ENCODE data around the gene RUNX2.

The RUNX2 gene

GRCh38 chr6:45613656-45614055 is 285.5 kb downstream of the RUNX2 start:
- DNase-seq (ENCODE audit: low read depth in 2 of 2, low spot score in 1 of 2): no peak

- no peak for DNase-seq (ENCODE audit: low read depth in 2 of 2, low spot score in 1 of 2)
These were observed 286.6 kb downstream of the RUNX2 start for GRCh38 chr6:45614488-45615285.

- no peak for DNase-seq (ENCODE audit: low read depth in 2 of 2, low spot score in 1 of 2)
These were observed 288.1 kb downstream of the RUNX2 start for GRCh38 chr6:45616209-45616608.

GRCh38 chr6:45617441-45617840 is 289.3 kb downstream of the RUNX2 start:
- no peak for DNase-seq (ENCODE audit: low read depth in 2 of 2, low spot score in 1 of 2)

DNA sequence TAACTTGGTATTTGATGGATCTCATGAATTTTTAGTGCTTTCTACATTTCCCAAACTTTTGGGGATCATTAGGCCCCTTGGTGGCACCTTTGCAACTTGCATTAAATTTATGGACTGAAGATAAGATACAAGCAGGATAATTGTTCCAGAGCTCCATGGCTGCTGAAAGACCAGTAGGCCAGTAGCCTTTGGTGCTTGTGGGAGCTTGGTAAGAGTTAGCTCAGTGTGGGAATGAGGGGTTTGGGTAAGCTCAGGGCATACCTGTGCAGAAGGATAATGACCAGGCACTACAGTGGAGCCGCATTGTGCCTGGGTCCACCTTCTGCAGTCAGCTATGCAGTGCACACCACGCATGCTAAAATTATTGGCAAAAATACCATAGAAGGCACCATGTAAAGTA is 290.1 kb downstream of the RUNX2 start:
- DNase-seq (ENCODE audit: low read depth in 2 of 2, low spot score in 1 of 2): no peak

- DNase-seq (ENCODE audit: low read depth in 2 of 2, low spot score in 1 of 2): no peak
These were observed 291.2 kb downstream of the RUNX2 start for GRCh38 chr6:45619211-45619760.

- no peak for DNase-seq (ENCODE audit: low read depth in 2 of 2, low spot score in 1 of 2)
These were observed 291.9 kb downstream of the RUNX2 start for GRCh38 chr6:45619994-45620471.

- DNase-seq (ENCODE audit: low read depth in 2 of 2, low spot score in 1 of 2): no peak
These were observed 296.1 kb downstream of the RUNX2 start for GRCh38 chr6:45624228-45624627.

- no peak for DNase-seq (ENCODE audit: low read depth in 2 of 2, low spot score in 1 of 2)
These were observed 297.1 kb downstream of the RUNX2 start for GRCh38 chr6:45625191-45625664.

GRCh38 chr6:45626087-45626891 is 298.2 kb downstream of the RUNX2 start:
- DNase-seq (ENCODE audit: low read depth in 2 of 2, low spot score in 1 of 2): no peak

DNA sequence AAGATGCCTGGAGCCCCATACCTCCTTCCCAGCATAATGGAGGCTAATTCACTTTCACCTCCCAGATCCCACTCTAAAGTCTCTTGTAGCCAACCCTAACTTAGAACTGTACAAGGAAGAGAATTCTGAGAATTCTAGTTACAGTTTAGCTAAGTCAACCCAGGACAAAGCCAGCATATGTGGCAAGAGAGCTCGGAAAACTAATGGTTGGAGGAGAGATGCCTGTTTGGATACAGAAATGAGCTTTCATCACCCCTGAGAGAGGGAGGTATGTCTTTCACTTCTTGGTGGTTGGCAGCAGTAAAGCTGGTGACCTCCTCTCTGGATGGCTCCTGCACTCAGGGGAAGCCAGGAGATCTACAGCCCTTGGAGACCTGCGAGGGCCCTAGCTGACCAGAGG is 302.2 kb downstream of the RUNX2 start:
- DNase-seq (ENCODE audit: low read depth in 2 of 2, low spot score in 1 of 2): no peak

DNA sequence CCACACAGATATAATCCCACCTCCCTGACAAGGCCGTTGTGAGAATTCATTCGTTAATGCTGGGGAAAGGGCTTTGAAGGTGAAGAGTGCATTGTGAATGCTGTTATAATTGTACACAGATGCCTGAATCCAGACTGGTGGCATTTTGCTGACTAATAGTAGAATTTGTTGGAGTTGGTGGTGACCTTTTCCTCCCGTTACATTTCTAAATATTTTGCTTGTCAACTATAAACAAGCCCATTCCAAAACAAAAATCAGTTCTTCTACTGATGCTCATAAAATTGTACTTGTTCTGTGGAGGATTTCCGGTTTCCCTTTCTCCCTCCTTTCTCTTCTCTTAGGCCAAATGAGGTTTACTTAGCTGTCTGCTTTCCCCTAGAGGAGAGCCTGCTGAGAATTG is 302.7 kb downstream of the RUNX2 start:
- no peak for DNase-seq (ENCODE audit: low read depth in 2 of 2, low spot score in 1 of 2)

DNA sequence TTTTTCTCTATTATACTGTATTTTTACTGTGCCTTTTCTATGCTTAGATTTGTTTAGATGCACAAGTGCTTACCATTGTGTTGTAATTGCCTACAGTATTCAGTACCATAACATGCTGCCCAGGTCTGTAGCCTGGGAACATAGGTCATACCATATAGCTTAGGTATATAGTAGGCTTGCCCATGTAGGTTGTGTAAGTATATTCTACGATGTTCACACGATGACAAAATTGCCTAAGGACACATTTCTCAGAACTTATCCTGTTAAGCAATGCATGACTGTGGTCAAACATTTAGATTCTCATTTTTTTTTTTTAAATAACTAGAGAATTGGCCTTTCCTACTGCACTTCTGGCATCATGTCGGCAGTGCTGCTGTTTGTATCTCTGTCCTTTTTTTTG is 303.3 kb downstream of the RUNX2 start:
- no peak for DNase-seq (ENCODE audit: low read depth in 2 of 2, low spot score in 1 of 2)

DNA sequence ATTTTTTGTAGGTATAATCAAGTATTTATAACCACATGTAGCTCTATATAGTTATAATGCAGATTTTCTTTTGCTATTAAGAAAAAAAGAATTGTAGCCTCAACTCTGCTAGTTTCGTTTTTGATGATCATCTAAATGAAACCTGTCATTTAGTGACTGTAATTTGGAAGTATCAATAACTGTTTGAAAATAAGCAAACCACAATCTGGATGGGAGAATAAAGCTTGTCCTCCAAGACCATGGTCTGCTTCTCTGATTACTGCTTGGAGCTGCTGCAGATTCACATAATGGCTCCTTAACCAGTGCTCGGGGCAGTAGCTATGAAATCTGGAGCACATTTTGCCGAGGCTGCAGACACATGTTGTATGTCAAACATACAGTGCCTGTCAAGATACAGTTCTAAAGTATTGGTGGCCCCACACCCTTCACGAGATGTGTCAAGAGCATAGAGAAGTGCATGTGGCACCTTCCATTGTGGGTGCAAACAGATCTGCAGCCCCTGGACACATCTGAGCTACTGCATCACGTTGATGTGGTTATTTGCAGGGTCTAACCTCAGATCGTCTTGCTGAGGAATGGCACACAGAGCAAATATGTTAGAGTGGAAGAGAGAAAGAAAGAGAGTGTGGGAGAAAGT is 305.3 kb downstream of the RUNX2 start:
- no peak for DNase-seq (ENCODE audit: low read depth in 2 of 2, low spot score in 1 of 2)

- no peak for DNase-seq (ENCODE audit: low read depth in 2 of 2, low spot score in 1 of 2)
These were observed 306.1 kb downstream of the RUNX2 start for GRCh38 chr6:45634231-45634630.

DNA sequence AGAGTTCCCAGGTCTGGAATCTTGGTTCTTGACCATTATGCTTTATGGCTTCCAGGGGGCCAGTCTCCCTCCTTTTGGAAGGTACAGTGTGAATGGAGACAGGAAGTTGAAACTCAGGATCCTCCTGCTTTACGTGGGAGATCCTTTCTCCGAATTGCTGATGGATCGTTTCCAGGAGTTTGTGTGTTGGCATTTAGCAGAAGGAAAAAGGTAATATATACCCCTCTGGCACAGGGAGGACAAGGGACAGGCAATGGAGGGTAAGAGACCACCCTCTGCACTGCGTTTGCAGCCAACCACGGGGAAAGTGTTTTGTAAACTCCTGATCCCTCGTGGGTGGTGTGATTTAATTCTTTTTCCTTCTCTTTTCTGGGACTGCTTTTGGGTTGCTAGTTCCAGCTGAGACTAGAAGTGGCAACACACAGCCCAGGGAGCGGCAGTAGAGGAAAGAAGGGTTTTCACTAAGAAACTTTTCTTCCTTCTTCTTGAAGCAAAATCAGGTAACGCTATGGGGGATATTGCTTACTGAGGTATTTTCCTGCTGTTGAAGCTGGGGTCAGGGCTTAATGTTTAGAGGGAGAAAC is 307.2 kb downstream of the RUNX2 start:
- DNase-seq (ENCODE audit: low read depth in 2 of 2, low spot score in 1 of 2): no peak

GRCh38 chr6:45637056-45637455 is 308.9 kb downstream of the RUNX2 start:
- DNase-seq (ENCODE audit: low read depth in 2 of 2, low spot score in 1 of 2): no peak

DNA sequence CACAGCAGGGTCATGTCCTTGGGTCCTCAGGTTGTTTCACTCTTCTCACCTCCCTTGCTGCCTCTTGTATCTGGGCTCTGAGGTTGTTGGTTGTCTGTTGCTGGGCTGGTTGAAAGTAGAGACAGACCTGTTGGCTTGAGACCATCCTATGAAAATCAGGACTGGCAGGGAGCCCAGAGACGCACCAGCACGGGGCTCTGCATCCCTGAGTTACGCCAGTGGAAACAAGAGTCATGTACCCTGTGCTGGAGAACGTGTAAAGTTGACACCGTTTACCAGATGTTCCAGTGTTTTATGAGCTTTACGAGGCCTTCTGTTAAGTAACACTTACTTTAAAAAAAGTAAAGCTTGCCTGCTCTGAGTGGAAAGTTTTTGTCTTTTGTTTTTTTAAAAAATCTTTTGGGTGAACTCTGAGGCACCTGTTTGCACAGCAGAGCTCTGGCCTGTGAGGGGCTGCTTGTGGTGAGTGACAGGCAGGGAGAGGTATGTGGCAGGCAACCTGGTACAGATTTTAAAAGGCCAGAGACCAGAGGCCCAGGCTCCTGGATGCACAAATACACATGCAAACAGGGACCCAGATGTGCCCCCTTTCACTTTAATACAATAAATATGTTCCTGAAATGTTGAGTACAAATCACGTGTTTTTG is 309.6 kb downstream of the RUNX2 start:
- no peak for DNase-seq (ENCODE audit: low read depth in 2 of 2, low spot score in 1 of 2)

DNA sequence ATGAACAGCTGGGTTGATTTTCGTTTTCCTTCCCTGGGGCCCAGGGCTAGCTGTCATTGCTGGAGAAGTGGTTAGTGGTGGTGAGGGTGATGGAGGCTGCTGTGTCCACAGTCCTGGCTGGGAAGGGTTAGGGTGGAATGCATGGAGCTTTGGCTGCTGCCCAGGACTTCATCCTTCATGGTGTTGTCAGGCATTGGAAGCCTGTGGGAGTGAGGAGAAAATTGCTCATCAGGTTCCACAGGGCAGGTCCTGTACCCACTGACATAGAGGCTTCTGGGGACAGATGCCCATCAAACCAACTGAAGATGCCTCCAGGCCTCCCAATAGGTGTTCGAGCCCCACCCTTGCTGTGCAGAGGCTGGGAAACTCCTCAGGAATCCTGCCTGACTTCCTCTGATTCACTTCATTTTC is 312.0 kb downstream of the RUNX2 start:
- DNase-seq (ENCODE audit: low read depth in 2 of 2, low spot score in 1 of 2): no peak

DNA sequence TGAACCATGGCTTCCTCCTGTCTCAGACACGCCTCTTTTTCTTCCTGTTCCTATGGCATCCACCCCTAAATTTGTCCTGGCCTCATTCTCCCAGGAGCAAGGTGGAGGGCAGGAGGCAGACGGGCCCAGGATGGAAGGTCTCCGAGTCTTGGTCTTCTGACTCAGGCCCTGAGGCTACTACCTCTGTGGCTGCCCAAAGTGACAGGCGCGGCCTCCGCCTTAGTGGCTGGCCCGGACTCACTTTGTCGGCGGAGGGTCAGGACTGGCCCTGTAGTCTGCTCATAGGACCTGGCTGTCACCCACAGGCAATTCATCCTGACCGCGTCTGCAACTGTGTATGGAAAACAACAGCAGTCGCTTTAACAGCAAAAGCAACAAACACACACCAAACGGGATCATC is 312.7 kb downstream of the RUNX2 start:
- no peak for DNase-seq (ENCODE audit: low read depth in 2 of 2, low spot score in 1 of 2)

All from stimulated activated CD8-positive, alpha-beta memory T cell treated with anti-CD3 and anti-CD28 coated beads, Interleukin-4, amount 100 ng/mL, for 4 hours (primary cell).